ENCODE measurements around the gene FSTL5.

FSTL5 gene

DNA sequence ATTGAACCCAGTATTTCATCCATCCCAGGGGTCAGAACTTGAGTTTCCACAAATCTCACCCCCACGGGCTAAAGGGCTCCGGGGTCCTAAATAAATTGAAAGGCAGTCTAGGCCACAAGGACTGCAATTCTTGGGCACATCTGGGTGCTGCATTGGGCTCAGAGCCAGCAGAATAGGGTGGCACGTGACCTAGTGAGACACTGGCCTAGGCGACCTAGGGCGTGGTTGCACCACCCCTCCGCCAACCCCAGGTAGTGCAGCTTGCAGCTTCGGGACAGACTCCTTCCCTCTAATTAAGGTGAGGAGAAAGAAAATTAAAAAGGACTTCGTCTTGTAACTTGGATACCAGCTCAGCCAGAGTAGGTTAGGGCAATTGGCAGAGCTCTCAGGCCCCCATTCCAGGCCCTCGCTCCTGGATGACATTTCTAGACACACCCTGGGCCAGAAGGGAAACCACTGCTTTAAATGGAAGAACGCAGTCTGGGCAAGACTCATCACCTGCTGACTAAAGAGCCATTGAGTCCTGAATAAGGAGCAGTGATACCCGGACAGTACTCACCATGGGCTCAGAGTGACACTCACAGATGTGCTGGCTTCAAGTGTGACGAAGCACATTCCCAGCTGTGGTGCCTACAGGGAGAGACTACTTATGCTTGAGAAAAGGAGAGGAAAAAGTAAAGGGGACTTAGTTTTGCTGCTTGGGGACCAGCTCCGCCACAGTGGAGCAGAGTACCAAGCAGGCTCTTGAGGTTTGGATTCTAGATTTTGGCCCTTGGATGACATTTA is 735.4 kb downstream of the FSTL5 start:
- no peak overlapping the region for H2AFZ ChIP-seq (ENCODE audit: low read depth, low read length)
- no peak for TF ChIP-seq EZH2 (IDR thresholded peaks at IDR 0.05; ENCODE audit: borderline replicate concordance, low read depth, low read length, severe bottlenecking)
- TF ChIP-seq, protein P1, sequence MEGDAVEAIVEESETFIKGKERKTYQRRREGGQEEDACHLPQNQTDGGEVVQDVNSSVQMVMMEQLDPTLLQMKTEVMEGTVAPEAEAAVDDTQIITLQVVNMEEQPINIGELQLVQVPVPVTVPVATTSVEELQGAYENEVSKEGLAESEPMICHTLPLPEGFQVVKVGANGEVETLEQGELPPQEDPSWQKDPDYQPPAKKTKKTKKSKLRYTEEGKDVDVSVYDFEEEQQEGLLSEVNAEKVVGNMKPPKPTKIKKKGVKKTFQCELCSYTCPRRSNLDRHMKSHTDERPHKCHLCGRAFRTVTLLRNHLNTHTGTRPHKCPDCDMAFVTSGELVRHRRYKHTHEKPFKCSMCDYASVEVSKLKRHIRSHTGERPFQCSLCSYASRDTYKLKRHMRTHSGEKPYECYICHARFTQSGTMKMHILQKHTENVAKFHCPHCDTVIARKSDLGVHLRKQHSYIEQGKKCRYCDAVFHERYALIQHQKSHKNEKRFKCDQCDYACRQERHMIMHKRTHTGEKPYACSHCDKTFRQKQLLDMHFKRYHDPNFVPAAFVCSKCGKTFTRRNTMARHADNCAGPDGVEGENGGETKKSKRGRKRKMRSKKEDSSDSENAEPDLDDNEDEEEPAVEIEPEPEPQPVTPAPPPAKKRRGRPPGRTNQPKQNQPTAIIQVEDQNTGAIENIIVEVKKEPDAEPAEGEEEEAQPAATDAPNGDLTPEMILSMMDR (IDR thresholded peaks at IDR 0.05; ENCODE audit: borderline replicate concordance, extremely low read depth, low read length, poor library complexity, severe bottlenecking), result no peak
- H3K79me2 ChIP-seq (ENCODE audit: insufficient read depth, low read length), result no peaks in the 10 kb centered on the region
- no peaks in the 10 kb centered on the region for H3K27me3 ChIP-seq (ENCODE audit: insufficient read depth, low read length, poor library complexity)
- H3K4me2 ChIP-seq (ENCODE audit: insufficient read depth, low read length), result no peak overlapping the region
- no peak overlapping the region for H3K9ac ChIP-seq (ENCODE audit: low read depth, low read length)
- H3K4me3 ChIP-seq (ENCODE audit: low read depth in 1 of 2, low read length in 2 of 2), result no peak overlapping the region
- peaks cover 2% of the 10 kb centered on the region for H3K9me3 ChIP-seq (ENCODE audit: insufficient read depth, low read length, severe bottlenecking)
- no peaks in the 10 kb centered on the region for H3K36me3 ChIP-seq (ENCODE audit: insufficient read depth, low read length)
- ATAC-seq (ENCODE audit: insufficient read depth, low read depth) (no peak), DNase-seq (no peak)
- H4K20me1 ChIP-seq (ENCODE audit: insufficient read depth, low read length), result no peaks in the 10 kb centered on the region
- H3K4me1 ChIP-seq (ENCODE audit: insufficient read depth, low read length), result no peaks in the 10 kb centered on the region
- H3K27ac ChIP-seq (ENCODE audit: low read length), result no peak overlapping the region

DNA sequence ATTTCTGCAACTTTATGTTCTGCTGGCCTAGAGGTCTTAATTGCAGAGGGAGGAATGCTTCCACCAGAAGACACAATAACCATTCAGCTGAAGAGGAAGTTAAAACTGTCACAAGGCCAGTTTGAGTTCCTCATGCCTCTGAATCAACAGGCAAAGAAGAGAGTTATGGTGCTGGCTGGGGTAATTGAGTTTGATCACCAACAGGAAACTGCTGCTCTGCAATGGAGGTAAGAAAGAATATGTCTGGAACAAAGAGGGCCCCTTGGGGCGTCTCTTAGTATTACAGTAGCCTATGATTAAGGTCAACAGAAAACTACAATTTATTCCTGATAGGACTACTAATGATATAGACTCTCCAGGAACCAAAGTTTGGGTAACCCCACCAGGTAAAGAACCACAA is 744.0 kb downstream of the FSTL5 start:
- DNase-seq, result no peak
- no peak overlapping the region for H2AFZ ChIP-seq (ENCODE audit: low read depth, low read length)

DNA sequence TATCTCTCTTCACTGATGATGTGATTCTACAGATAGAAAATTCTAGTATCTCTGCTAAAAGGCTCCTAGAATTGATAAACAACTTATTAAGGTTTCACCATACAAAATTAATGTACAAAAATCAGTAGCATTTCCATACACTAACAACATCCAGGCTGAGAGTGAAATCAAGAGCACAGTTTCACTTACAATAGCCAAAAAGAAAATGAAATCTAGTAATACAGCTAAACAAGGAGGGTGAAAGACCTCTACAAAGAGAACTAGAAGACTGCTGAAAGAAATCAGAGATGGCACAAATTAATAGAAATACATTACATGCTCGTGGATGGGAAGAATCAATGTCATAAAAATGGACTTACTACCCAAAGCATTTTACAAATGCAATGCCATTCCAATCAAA is 751.9 kb downstream of the FSTL5 start:
- no peaks in the 10 kb centered on the region for H3K79me2 ChIP-seq (ENCODE audit: insufficient read depth, low read length)
- no peak overlapping the region for H3K9ac ChIP-seq (ENCODE audit: low read depth, low read length)
- ATAC-seq (ENCODE audit: insufficient read depth, low read depth), result no peak
- H2AFZ ChIP-seq (ENCODE audit: low read depth, low read length), result no peak overlapping the region
- peaks cover 4% of the 10 kb centered on the region for H3K9me3 ChIP-seq (ENCODE audit: insufficient read depth, low read length, severe bottlenecking)
- H3K4me1 ChIP-seq (ENCODE audit: insufficient read depth, low read length), result no peaks in the 10 kb centered on the region
- H4K20me1 ChIP-seq (ENCODE audit: insufficient read depth, low read length), result no peaks in the 10 kb centered on the region
- no peak overlapping the region for H3K4me3 ChIP-seq (ENCODE audit: low read depth in 1 of 2, low read length in 2 of 2)
- DNase-seq, result no peak
- H3K27me3 ChIP-seq (ENCODE audit: insufficient read depth, low read length, poor library complexity), result no peaks in the 10 kb centered on the region
- H3K27ac ChIP-seq (ENCODE audit: low read length), result no peak overlapping the region
- no peak overlapping the region for H3K4me2 ChIP-seq (ENCODE audit: insufficient read depth, low read length)
- H3K36me3 ChIP-seq (ENCODE audit: insufficient read depth, low read length), result no peaks in the 10 kb centered on the region
- TF ChIP-seq, protein P1 (IDR thresholded peaks at IDR 0.05; ENCODE audit: borderline replicate concordance, extremely low read depth, low read length, poor library complexity, severe bottlenecking), result no peak
- TF ChIP-seq EZH2 (IDR thresholded peaks at IDR 0.05; ENCODE audit: borderline replicate concordance, low read depth, low read length, severe bottlenecking), result no peak

More for the DNA sequence above, 744.0 kb downstream of the FSTL5 start:
- no peaks in the 10 kb centered on the region for H3K4me1 ChIP-seq (ENCODE audit: insufficient read depth, low read length)
- ATAC-seq (ENCODE audit: insufficient read depth, low read depth), result no peak
- no peaks in the 10 kb centered on the region for H3K79me2 ChIP-seq (ENCODE audit: insufficient read depth, low read length)
- no peak overlapping the region for H3K4me2 ChIP-seq (ENCODE audit: insufficient read depth, low read length)
- no peaks in the 10 kb centered on the region for H3K27me3 ChIP-seq (ENCODE audit: insufficient read depth, low read length, poor library complexity)
- TF ChIP-seq, protein P1 (IDR thresholded peaks at IDR 0.05; ENCODE audit: borderline replicate concordance, extremely low read depth, low read length, poor library complexity, severe bottlenecking), result no peak
- H3K27ac ChIP-seq (ENCODE audit: low read length), result no peak overlapping the region
- H3K9me3 ChIP-seq (ENCODE audit: insufficient read depth, low read length, severe bottlenecking), result no peaks in the 10 kb centered on the region
- H3K4me3 ChIP-seq (ENCODE audit: low read depth in 1 of 2, low read length in 2 of 2), result no peak overlapping the region
- H4K20me1 ChIP-seq (ENCODE audit: insufficient read depth, low read length), result no peaks in the 10 kb centered on the region
- H3K36me3 ChIP-seq (ENCODE audit: insufficient read depth, low read length), result no peaks in the 10 kb centered on the region
- no peak overlapping the region for H3K9ac ChIP-seq (ENCODE audit: low read depth, low read length)

Data from DND-41 (cell line).